SIG-M5 treated with dmso at 0.1 percent for 504 hours (cell line): ENCODE results near the gene CCND3.

Experiments
- DNase-seq: peaks from one replicate; lab custom pipeline; 2025; ENCODE audit not compliant: unreplicated experiment; lab: John Stamatoyannopoulos, UW

CCND3 gene

DNA sequence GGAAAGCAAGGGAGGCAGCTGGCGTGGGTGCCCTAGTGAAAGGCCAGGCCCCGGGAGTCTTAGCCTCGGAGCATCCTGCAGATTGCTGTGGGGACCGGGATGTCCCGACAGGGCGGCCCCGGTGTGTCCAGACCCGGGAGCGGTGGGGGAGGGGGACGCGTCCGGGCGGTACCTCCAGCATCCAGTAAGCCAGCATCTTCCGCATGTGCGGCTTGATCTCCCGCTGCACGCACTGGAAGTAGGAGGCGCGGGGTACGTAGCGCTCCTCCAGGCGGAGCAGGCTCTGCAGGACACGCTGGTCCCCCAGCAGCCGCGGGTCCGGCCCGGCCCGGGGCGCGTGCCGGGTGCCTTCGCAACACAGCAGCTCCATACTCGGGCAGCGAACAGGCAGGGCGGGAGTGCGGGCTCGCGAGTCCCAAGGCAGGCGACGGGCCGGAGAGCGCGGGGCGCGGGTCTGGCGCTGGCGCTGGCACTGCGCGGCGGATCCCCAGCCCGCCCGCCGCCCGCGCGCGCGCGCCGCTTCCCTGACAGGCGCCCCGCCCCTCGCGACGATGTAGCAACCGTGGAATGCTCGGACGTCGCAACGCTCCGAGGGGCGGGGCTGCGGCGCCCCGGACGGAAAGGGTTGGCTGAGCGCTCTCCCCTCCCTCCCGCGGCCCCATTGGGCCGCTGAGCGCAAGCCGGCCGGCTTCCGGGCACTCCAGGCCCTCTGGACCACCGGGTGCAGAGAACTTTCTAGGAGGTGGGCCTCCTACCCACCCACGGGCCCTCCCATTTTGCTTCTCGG lies at the start of gene CCND3:
TSS of gene CCND3 (minus strand) at position 529 of the 787 bp plus-strand sequence. CDS start at position 370, 159 bp downstream.
- DNase-seq, result peak; percentile 91

- no peak for DNase-seq
Measured at GRCh38 chr6:41986339-41986738, 44.7 kb upstream of the CCND3 start.

GRCh38 chr6:41984623-41985022 lies 43.0 kb upstream of the CCND3 start:
- no peak for DNase-seq

DNA sequence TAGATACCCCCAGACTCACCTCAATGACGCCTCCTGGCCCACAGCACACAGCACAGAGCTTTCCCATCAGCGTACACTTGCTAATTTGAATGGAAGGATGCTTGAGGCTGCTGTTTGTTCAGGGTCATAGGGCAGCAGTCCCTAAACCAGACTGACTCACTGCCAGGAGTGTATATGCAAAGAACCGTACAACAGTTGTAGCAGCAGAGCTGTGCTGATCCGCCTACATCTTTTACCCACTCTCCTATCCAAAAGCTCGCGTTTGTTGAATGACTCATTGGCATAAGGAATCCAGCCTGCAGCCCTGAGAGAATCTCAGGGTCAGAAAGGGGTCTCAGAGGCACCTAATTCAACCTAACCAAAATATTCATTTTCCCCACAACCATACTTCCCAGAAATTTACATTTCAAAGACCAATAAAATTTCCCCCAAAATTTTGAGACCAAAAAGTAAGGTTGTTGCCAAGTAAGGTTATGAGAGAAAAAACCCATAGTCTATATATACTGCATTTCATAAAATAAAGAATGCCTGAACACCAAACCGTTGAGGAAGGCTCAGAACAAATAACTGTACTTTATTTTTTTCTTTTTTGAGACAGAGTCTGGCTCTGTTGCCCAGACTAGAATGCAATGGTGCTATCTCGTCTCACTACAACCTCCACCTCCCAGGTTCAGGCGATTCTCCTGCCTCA lies 35.3 kb upstream of the CCND3 start:
- no peak for DNase-seq

DNA sequence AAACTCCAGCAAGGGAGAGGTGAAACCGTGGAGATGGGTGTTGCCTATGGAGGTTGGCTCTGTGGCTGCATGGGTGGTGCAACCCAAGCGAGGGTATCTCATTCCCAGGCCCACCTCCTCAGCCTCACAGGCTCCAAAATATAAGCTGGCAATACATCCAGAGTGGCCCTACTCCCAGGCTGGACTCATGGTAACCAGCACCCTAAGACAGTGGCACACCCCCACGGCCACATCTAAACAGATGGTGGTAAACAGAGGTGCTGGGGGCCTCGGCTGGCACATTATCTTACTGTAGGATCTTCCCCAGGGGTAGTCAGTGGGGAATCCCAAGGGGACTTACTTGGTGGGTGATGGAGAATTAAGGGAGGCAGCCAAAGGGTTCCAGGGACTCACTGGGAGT lies 33.7 kb upstream of the CCND3 start:
- DNase-seq, result no peak

GRCh38 chr6:41974281-41974825 lies 32.7 kb upstream of the CCND3 start:
- no peak for DNase-seq

- no peak for DNase-seq
Measured at GRCh38 chr6:41972826-41973225, 31.2 kb upstream of the CCND3 start.

DNA sequence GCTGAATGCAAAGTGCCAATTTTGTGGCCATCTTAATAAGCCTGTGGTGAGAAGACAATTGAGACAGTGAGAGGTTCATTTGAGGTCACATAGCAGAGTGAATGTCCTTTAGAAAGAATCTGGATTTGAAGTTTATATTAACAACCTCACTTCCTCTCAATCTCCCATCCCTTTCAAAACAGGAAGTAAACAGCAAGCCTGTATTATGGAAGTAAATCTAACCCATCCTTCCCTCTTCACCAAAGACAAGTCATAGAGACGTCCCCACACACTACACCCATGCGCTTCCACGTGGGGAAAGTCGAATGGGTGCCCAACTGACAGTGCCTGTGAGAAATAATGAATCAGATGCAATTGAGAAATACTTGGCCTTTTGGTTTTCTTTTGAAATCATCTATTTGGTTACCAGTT lies 28.8 kb upstream of the CCND3 start:
- DNase-seq, result peak; percentile 84

DNA sequence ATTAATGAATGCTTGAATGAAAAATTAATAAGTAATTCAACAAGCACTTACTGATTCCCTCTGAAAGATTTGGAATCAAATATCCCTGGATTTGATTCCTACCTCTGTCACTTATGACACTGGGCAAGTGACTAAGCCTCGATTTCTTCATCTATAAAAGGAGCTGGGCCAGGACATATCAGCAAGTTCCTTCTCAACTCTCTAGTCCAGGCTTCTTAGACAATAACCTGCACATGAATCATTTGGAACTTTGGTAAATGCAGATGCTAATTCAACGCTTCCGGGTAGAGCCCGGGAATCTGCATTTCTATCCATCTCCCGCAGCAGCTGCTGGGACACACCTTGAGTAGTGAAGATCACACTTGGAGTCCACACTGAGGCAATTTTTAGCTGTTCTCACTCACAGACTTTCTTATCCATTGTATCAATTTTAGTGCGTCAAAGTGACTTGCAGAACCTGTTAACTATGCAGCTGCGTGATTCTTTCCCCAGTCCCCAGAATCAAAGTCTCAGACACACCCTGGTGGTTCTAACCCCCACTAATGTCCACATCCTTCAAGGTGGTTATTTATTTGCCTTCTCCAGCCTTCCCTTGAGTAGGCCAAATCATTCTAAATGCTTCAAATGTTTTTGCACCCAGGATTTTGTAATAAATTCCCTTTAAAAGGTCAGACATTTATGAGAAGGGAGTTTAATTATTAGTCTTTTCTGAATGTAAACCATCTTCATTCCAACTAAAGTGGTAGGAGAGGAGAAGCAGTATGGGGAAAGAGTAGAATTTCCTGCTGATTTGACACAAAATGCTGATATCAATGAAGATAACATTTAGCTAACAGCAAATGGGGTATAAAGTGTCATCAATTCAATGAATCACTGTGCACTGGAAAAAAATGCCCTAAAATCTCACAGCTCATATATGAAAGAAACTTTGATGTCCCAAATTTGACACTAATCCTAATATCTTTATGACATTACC lies 26.0 kb upstream of the CCND3 start:
- no peak for DNase-seq

DNA sequence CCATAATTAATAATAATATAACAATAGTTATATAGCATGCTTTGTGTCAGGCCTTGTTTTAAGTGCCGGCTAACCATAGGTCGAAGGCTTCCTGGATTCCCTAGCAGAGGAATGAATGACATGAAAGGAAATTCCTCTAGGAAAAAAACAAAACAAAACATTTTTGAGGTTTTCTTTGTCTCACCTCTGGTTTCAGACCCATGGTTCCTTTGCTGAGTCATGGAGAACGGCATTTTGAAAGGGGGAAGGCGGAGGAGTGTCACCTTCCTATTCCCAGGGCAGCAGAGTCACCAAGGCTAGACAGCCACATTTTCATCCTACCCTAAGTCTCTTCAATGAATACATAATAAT lies 25.3 kb upstream of the CCND3 start:
- DNase-seq, result no peak

GRCh38 chr6:41966214-41966920 lies 24.8 kb upstream of the CCND3 start:
- DNase-seq, result no peak

DNA sequence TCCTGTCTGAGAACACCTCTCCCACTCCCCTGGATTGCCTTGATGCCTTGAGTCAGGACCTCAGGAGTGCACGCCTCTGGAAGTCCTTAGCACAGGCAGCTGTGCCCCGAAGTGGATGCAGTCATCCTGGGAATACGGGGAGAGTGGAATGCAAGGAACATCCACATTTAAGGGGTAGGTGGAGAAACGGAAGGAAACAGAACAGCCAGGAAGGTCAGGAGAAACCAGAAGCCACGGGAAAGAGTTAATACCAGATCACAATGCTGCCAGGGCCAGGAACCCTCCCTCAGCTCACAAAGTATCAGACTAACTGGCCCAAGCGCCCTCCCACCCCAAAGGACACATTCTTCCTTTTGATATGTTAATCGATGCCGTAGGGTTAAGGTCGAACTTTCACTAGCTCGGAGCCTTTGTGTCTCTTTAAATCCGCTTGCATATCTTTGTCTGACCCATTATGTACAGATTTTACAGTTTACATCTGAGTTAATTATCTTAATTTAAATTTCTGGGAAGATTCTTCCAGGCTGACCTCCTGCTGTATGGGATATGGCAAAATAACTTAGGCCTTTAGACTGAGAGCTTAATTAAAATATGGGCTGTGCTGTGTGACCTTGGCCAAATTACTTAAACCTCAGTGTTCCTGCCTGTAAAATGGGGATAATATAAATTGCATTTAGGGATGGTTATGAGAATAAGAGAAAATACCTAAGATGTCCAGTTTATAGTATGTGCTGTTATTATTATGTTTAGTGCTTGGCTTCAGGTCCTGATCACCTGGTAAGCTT lies 24.0 kb upstream of the CCND3 start:
- no peak for DNase-seq

- no peak for DNase-seq
Measured at GRCh38 chr6:41964201-41964887, 22.7 kb upstream of the CCND3 start.

GRCh38 chr6:41963371-41963770 lies 21.8 kb upstream of the CCND3 start:
- no peak for DNase-seq

DNA sequence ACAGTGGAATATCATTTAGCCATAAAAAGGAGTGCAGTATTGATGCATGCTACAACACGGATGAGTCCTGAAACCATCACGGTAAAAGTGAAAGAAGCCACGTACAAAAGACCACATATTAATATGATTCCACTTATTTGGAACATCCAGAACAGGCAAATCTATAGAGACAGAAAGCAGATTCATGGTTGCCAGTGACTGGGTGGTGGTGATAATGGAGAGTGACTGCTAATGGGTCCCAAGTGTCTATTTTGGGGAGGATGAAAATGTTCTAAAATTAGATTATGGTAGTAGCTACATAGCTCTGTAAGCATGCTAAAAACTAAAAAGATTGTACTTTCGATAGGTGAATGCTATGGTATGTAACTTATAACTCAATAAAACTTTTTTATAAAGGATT lies 18.4 kb upstream of the CCND3 start:
- no peak for DNase-seq

DNA sequence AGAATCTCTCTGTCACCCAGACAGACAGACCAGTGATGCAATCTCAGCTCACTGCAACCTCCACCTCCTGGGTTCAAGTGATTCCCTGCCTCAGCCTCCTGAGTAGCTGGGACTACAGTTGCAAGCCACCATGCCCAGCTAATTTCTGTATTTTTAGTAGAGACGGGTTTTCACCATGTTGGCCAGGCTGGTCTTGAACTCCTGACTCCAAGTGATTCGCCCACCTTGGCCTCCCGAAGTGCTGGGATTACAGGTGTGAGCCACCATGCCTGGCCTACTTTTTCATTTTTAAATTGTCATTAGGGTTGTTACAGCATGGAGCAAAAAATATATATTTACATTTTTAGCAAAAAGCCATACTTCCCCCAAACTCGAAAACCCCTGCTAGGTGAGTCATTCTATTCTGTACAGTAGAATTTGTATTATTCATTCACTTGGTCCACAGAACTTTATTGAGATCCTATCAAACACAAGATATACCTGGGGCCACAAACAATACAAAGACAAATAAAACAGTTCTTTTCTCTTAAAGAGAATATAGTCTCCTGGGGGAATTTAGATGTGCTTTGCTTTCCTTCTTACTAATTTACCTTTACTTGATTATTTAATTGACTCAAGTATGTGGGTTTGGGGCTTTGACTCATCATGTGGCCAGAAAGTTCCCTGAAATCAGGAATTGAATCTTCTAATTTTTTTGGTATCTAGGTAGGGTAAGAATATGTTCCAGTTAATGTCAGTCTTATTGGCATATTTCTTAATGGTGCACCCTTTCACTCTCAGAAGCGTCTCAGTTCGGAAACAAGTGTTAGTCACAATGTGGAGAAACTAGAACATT lies 16.6 kb upstream of the CCND3 start:
- DNase-seq, result no peak

DNA sequence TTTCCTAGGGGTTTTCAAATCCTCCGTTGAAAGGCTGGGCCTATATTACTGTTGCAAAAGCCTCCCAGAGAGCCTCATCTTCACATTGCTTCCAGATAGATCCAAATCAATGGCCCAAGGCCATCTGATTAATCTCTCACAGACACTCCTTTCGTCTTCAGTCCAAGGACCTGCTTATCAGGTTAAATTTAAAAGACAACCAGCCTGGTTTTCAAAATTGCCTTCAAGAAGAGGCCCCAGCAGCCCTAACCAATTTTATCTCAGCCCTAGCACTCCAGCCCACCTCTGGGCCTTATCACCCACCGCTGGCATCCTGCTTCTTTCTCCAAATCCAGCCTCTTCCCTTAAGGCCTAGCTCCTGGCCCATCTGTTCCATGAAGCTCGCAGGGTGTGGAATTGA lies 15.5 kb upstream of the CCND3 start:
- DNase-seq, result no peak

DNA sequence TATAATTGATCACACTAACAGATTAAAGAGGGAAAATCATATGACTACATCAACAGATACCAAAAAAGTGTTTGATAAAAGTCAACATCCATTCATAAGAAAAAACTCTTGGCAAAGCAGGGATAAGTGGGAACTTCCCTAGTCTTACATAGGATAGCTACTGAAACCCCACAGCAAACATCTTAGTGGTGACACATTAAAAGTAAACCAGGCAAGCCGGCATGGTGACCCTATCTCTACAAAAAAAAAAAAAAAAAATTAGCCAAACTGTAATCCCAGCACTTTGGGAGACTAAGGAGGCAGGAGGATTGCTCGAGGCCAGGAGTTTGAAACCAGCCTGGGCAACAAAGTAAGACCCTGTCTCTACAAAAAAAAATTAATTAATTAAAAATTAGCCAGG lies 13.8 kb upstream of the CCND3 start:
- DNase-seq, result no peak
